OCI-LY1 (cell line): Measurements from ENCODE around the gene RNF217.

Experiments used
- EZH2 ChIP-seq: fragments of 200-600 bp; sonication (generic), shearing (Covaris generic); IDR thresholded peaks from 2 replicates; pipeline ENCODE4 v1.8.0; 2017; ENCODE audit warnings: borderline replicate concordance, mixed run types, mild to moderate bottlenecking, antibody characterized with exemption, low read length, moderate library complexity, mixed read lengths
- TF ChIP-seq, protein P1 (sequence below): fragments of 200-600 bp; sonication (generic), shearing (Covaris generic); IDR thresholded peaks from 2 replicates; pipeline ENCODE4 v1.5.1; 2017; ENCODE audit warnings: mild to moderate bottlenecking, antibody characterized with exemption, low read length, moderate library complexity, mixed read lengths

DNA sequence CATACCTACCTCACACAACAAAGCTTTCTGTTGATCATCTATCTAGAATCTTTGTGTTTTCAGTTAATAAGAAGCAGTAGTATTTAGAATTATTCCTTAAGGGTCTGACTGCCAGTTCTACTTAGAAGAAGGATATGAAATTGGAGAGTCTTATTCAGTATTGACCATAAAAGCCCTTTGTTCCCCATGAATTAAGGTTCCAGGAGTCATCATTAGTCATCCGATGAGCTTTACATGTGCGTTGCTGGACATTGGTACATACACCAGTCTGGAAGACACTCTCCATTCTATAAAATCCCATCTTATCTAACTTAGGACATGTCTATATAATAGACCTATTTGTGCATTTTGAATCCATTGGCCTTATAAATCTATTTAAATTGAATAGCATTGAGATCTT is 34.4 kb upstream of the RNF217 start:
- TF ChIP-seq, protein P1, sequence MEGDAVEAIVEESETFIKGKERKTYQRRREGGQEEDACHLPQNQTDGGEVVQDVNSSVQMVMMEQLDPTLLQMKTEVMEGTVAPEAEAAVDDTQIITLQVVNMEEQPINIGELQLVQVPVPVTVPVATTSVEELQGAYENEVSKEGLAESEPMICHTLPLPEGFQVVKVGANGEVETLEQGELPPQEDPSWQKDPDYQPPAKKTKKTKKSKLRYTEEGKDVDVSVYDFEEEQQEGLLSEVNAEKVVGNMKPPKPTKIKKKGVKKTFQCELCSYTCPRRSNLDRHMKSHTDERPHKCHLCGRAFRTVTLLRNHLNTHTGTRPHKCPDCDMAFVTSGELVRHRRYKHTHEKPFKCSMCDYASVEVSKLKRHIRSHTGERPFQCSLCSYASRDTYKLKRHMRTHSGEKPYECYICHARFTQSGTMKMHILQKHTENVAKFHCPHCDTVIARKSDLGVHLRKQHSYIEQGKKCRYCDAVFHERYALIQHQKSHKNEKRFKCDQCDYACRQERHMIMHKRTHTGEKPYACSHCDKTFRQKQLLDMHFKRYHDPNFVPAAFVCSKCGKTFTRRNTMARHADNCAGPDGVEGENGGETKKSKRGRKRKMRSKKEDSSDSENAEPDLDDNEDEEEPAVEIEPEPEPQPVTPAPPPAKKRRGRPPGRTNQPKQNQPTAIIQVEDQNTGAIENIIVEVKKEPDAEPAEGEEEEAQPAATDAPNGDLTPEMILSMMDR: no peak
- no peak for TF ChIP-seq EZH2
